Measurements from ENCODE around the gene ACMSD. TPM values are rescaled to one million over a fixed set of nuclear protein-coding genes. Genes with fewer than 3 reads are reported as not detected.

The ACMSD gene
- total and polyA plus RNA-seq, 2 of the 13 experiments (the other 11 are each of a cell fraction or from before 2014, with no cell fraction given): not detected

GRCh38 chr2:134917888-134918525, 79.6 kb downstream of the ACMSD start (continued):
- TF ChIP-seq CHD4 (IDR thresholded peaks at IDR 0.05; ENCODE audit: borderline replicate concordance, low read length): peak; percentile 62; the same call in 1 of the 2 replicates
- peak; percentile 39 for TF ChIP-seq MEF2D (CRISPR knock-in tag; IDR thresholded peaks at IDR 0.05)
- no peak for TF ChIP-seq ZSCAN12 (CRISPR knock-in tag; IDR thresholded peaks at IDR 0.05)
- no peak for TF ChIP-seq FOXK2 (IDR thresholded peaks at IDR 0.05)
- TF ChIP-seq ZNF709 (CRISPR knock-in tag; IDR thresholded peaks at IDR 0.05): no peak; the same call in 1 of the 2 replicates
- no peak for TF ChIP-seq ZC3H4 (CRISPR knock-in tag; IDR thresholded peaks at IDR 0.05; ENCODE audit: borderline replicate concordance)
- TF ChIP-seq RNF2 (conservative IDR thresholded peaks at IDR 0.05; ENCODE audit: low read depth): peak; percentile 37; the same call in 1 of the 2 replicates
- TF ChIP-seq ZNF496 (CRISPR knock-in tag; IDR thresholded peaks at IDR 0.05; ENCODE audit: insufficient replicate concordance): no peak
- no peak for TF ChIP-seq RFXANK (CRISPR knock-in tag; IDR thresholded peaks at IDR 0.05)
- 0 out of 2 replicates have a peak, but pooled peaks have one; percentile 16 for TF ChIP-seq GLI4 (CRISPR knock-in tag; IDR thresholded peaks at IDR 0.05; ENCODE audit: borderline replicate concordance)
- peak; percentile 66; the same call in 1 of the 2 replicates for TF ChIP-seq E2F5 (CRISPR knock-in tag; conservative IDR thresholded peaks at IDR 0.05)
- TF ChIP-seq ZNF629 (CRISPR knock-in tag; conservative IDR thresholded peaks at IDR 0.05): no peak
- TF ChIP-seq POGZ (CRISPR knock-in tag; IDR thresholded peaks at IDR 0.05): peak; percentile 42; the same call in 1 of the 2 replicates
- TF ChIP-seq ZNF503 (CRISPR knock-in tag; IDR thresholded peaks at IDR 0.05): no peak
- 0 out of 2 replicates have a peak, but pooled peaks have one; percentile 5 for TF ChIP-seq SALL2 (CRISPR knock-in tag; IDR thresholded peaks at IDR 0.05)
- TF ChIP-seq ZNF235 (CRISPR knock-in tag; IDR thresholded peaks at IDR 0.05; ENCODE audit: borderline replicate concordance): no peak; the same call in 1 of the 2 replicates
- no peak for TF ChIP-seq KDM6A (CRISPR knock-in tag; IDR thresholded peaks at IDR 0.05; ENCODE audit: low read depth)
- peak; percentile 39 for TF ChIP-seq ATF3 (CRISPR knock-in tag; IDR thresholded peaks at IDR 0.05)
- no peak for TF ChIP-seq MBNL3 (CRISPR knock-in tag; conservative IDR thresholded peaks at IDR 0.05)
- TF ChIP-seq ONECUT2 (CRISPR knock-in tag; IDR thresholded peaks at IDR 0.05): no peak
- no peak for TF ChIP-seq ZFP36L2 (CRISPR knock-in tag; IDR thresholded peaks at IDR 0.05)
- TF ChIP-seq SAFB2 (CRISPR knock-in tag; IDR thresholded peaks at IDR 0.05; ENCODE audit: borderline replicate concordance, low read depth): no peak
- TF ChIP-seq REL (CRISPR knock-in tag; conservative IDR thresholded peaks at IDR 0.05): no peak; the same call in 1 of the 2 replicates
- TF ChIP-seq HIVEP1 (CRISPR knock-in tag; IDR thresholded peaks at IDR 0.05): no peak
- 0 out of 2 replicates have a peak, but pooled peaks have one; percentile 25 for TF ChIP-seq ZNF558 (CRISPR knock-in tag; IDR thresholded peaks at IDR 0.05; ENCODE audit: borderline replicate concordance)
- peak; percentile 79 for TF ChIP-seq PTBP1 (IDR thresholded peaks at IDR 0.05; ENCODE audit: low read depth, low read length, poor library complexity, severe bottlenecking)
- no peak for TF ChIP-seq ZNF639 (CRISPR knock-in tag; conservative IDR thresholded peaks at IDR 0.05)
- TF ChIP-seq MAFF (IDR thresholded peaks at IDR 0.05; ENCODE audit: low read depth, low read length): no peak
- TF ChIP-seq KLF11 (CRISPR knock-in tag; IDR thresholded peaks at IDR 0.05): no peak
